Measurements from ENCODE around the gene VPREB3. TPM values are rescaled to one million over a fixed set of nuclear protein-coding genes. Genes with fewer than 3 reads are reported as not detected.

VPREB3 gene
- polyA plus RNA-seq, 1 of the 3 experiments (the other 2 are of a cell fraction): not detected

- TF ChIP-seq IRF3 (IDR thresholded peaks at IDR 0.05; ENCODE audit: low read depth, low read length) (no peak), SIN3A (IDR thresholded peaks at IDR 0.05; ENCODE audit: borderline replicate concordance, low read depth, low read length) (no peak)
- TF ChIP-seq, protein P1, sequence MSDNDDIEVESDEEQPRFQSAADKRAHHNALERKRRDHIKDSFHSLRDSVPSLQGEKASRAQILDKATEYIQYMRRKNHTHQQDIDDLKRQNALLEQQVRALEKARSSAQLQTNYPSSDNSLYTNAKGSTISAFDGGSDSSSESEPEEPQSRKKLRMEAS (IDR thresholded peaks at IDR 0.05; ENCODE audit: low read depth): no peak
Measured at GRCh38 chr22:23722160-23722559, 32.1 kb downstream of the VPREB3 start (continued).

DNA sequence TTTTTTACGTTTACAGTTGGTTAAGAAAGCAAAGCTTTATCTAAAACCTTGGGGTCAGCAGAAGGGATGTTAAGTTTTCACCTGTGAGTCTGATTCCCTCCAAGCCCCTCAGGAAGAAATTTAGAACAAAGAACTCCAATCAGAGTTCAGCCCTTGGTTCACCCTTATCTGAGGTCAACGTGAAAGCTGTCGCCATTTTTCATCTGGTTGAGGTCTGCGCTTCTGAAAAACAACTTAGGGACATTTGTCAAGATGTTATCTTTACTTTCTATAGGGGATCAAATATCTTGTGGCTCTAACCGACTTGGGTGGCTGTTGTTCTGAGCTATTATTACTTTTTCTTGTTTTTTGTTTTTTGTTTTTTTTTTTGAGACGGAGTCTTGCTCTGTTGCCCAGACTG is 33.4 kb downstream of the VPREB3 start:
- 82% methylated on average over 6 of the region's 6 CpGs for WGBS (ENCODE audit: low lambda C conversion rate)
- H3K4me1 ChIP-seq (ENCODE audit: control insufficient read depth in 1 of 2, insufficient read depth in 2 of 2, low read depth in 1 of 2, low read length in 1 of 2): peaks cover 0 to 5% of the 10 kb centered on the region in 2 experiments; a peak in 1 of 4 replicates
- H3K4me3 ChIP-seq (ENCODE audit: low read depth in 2 of 2, low read length in 1 of 2): no peak overlapping the region
- no peaks in the 10 kb centered on the region for H4K20me1 ChIP-seq (ENCODE audit: insufficient read depth)
- no peaks in the 10 kb centered on the region for H3K9me2 ChIP-seq
- H3K79me2 ChIP-seq (ENCODE audit: insufficient read depth): peaks cover 12% of the 10 kb centered on the region
- H3K36me3 ChIP-seq (replicated peaks in 1 of 2; ENCODE audit: control insufficient read depth in 1 of 2, insufficient read depth in 2 of 2, low read length in 1 of 2): no peaks in the 10 kb centered on the region
- H3K27ac ChIP-seq (ENCODE audit: low read depth in 2 of 2, low read length in 1 of 2): no peak overlapping the region
- ChIA-PET CTCF (interaction anchor here (0.7 kb wide), 1 partner anchor 48 kb away, joined by 3 read pairs; no protein-coding TSS in a partner anchor), POLR2A (no interaction called here)
- H3K9ac ChIP-seq: no peak overlapping the region
- TF ChIP-seq RXRA (IDR thresholded peaks at IDR 0.05; ENCODE audit: borderline replicate concordance, low read depth) (no peak), RFX5 (IDR thresholded peaks at IDR 0.05; ENCODE audit: low read length) (no peak), TEAD4 (IDR thresholded peaks at IDR 0.05; ENCODE audit: borderline replicate concordance, insufficient read depth) (no peak), MEF2A (IDR thresholded peaks at IDR 0.05; ENCODE audit: borderline replicate concordance, low read depth) (no peak), FOSL2 (IDR thresholded peaks at IDR 0.05; ENCODE audit: borderline replicate concordance, low read depth) (no peak), GATA2 (CRISPR knock-in tag; IDR thresholded peaks at IDR 0.05) (no peak), FOXJ3 (CRISPR knock-in tag; IDR thresholded peaks at IDR 0.05) (no peak), USF2 (IDR thresholded peaks at IDR 0.05; ENCODE audit: borderline replicate concordance, low read depth, low read length) (no peak), SIN3A (IDR thresholded peaks at IDR 0.05; ENCODE audit: borderline replicate concordance, low read depth, low read length) (no peak), RCOR1 (IDR thresholded peaks at IDR 0.05; ENCODE audit: low read length) (no peak), EZH2phosphoT487 (IDR thresholded peaks at IDR 0.05; ENCODE audit: borderline replicate concordance, low read depth) (no peak), JUND (IDR thresholded peaks at IDR 0.05) (no peak), NFIC (IDR thresholded peaks at IDR 0.05; ENCODE audit: borderline replicate concordance) (no peak)
- H3K27me3 ChIP-seq (ENCODE audit: insufficient read depth): no peaks in the 10 kb centered on the region
- no peaks in the 10 kb centered on the region for H3K9me3 ChIP-seq
- H2AFZ ChIP-seq (ENCODE audit: low read depth): no peak overlapping the region
- no peaks in the 10 kb centered on the region for H3F3A ChIP-seq (replicated peaks; ENCODE audit: insufficient read depth)
- no peak for DNase-seq
- H3K4me2 ChIP-seq: no peak overlapping the region
